ENCODE data around the gene CA11.
A peak's percentile ranks its signal among the peaks of the same experiment; 100 is the strongest.
"Not testable (repeated sequence)": the region's sequence is repeated elsewhere in the genome, so short reads cannot be mapped to it uniquely, and the experiment has no call there.

Gene CA11

GRCh38 chr19:48669903-48670668 is 24.1 kb upstream of the CA11 start:
- DNase-seq (ENCODE audit: low spot score), result no peak

- DNase-seq (ENCODE audit: low spot score), result no peak
Observed at GRCh38 chr19:48668761-48669160, 22.8 kb upstream of the CA11 start.

DNA sequence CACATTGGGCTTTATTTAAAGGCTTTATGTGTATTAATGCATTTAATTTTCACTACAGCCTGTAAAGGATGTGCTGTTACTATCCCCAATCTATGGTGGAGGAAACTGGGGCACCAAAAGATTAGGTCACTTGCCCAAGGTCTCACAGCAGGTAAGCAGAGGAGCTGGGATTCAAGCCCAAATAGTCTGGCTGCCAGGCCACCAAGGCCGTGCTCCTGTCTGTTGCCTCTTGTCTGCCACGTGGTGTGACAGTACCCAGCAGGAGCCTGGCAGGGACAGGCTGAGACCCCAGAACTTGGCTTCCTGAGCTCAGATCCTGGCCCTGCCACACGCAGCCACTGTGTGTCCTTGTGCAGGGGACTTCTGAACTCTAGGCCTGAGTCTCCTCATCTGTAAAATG is 22.3 kb upstream of the CA11 start:
- DNase-seq (ENCODE audit: low spot score), result no peak

GRCh38 chr19:48665786-48666185 is 19.8 kb upstream of the CA11 start:
- DNase-seq (ENCODE audit: low spot score), result no peak

DNA sequence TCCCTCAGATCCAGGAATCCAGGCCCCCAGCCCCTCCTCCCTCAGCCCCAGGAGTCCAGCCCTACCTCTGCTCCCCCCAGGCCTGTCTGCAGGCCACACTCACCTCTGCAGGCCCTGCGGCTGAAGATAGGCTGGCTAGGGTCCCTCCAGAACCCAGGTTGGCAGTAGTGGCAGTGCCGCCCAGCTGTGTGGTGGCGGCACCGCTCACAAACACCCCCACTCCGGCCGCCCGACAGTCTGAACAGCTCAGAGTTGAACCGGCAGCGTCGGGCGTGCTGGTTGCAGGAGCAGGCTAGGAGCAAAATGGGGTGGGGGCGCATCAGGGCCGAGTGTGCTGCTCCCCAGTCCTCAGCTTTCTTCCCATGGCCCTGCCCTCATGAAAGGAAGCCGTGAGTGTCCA is 18.5 kb upstream of the CA11 start:
- no peak for DNase-seq (ENCODE audit: low spot score)

GRCh38 chr19:48663667-48664066 is 17.7 kb upstream of the CA11 start:
- DNase-seq (ENCODE audit: low spot score), result no peak

DNA sequence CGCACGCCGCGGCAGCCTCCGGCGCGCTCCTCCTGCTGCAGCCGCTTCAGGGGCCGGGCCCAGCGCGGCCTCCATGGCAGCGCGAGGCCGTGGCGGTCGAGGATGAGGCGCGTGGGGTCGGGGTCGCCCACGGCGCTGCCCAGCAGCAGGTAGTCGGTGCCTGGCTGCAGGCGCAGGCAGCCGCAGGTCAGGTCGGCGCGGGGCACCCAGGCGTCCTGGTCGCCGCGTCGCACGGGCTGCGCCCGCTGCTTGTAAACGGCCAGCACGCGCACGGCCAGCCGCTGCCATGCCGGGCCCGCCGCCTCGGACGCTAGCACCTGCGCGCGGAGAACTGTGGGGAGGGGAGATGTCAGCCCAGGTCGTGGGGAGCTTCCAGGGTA is 15.7 kb upstream of the CA11 start:
- DNase-seq (ENCODE audit: low spot score), result no peak

DNA sequence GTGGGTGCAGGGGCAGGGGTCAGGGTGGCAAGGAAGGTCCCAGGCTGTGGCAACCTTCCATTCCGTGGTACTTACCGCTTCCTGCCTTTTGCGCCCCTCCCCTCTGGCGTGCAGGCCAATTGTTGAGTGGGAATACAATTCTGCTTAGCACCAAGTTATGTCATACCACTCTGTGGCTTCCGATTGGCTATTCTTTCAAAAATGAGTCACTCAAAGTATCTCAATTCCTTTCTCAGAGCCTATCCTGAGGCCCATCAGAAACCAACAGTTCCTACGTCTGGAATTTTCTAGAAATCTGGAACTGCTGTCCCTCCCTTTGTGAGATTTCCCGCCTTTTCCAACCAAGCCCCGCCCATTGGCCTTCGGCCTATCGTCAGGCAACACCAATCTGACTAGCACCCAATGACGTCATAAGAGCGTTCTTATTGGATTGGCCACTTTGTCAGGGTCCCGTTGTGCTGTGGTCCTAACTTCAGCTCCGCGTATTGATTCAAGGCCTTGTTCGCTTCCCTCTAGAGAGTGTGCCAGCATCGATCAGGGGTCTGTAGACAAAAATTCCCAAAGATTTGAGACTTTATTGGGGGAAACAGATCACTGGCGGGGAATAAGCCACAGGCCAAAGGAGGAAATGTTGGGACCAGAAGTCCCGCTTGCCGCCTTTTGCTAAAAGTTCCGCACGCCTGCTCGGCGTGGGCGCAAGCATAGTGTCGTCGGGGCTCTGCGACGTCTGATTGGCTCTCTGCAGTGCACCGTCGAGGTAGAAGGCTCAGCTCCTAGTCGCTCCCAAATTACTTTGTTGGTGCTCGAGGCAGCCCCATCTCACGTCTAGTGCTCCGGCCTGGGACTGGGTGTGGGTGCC is 15.1 kb upstream of the CA11 start:
- no peak for DNase-seq (ENCODE audit: low spot score)

GRCh38 chr19:48659768-48660167 is 13.8 kb upstream of the CA11 start:
- DNase-seq (ENCODE audit: low spot score), result no peak

GRCh38 chr19:48658483-48658882 is 12.5 kb upstream of the CA11 start:
- DNase-seq (ENCODE audit: low spot score), result no peak

DNA sequence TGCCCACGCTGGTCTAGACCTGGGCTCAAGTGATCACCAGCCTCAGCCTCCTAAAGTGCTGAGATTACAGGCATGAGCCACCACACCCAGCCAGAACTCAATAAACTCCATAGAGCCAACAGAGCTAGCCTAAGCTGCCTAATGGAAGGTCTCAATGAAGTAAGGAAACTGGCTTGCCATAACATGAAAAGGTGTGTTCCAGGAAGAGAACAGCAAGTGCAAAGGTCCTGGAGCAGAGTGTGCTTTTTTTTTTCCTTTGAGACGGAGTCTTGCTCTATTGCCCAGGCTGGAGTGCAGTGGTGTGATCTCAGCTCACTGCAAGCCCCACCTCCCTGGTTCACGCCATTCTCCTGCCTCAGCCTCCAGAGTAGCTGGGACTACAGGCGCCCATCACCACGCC is 11.8 kb upstream of the CA11 start:
- not testable (repeated sequence) for DNase-seq (ENCODE audit: low spot score)

DNA sequence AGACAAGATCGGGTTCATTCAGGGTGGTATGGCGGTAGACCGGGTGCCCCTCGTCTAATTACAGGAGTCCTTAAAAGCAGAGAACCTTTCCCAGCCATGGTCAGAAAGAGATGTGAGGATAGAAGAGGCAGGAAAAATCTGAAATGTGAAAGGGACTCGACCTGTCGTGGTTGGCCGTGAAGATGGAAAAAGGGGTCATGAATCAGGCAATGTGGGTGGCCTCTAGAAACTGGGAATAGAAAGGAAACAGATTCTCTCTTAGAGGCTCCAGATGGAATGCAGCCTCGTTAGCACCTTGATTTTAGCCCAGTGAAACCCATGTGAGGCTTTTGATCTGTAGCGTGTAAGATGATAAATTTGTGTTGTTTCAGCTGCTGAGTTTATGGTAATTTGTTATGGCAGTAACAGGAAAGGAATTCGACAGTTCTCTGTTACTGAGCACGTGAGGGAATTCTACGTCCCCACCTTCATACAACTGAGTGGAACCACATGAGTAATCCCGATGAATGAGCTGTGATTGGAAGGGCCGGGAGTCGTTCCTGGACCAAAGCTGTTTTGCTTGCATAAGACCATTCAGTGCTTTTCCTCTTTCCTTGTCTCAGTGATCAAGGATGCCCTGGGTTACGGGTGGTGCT is 11.0 kb upstream of the CA11 start:
- no peak for DNase-seq (ENCODE audit: low spot score)

- DNase-seq (ENCODE audit: low spot score), result no peak
Observed at GRCh38 chr19:48654299-48655059, 8.5 kb upstream of the CA11 start.

- no peak for DNase-seq (ENCODE audit: low spot score)
Observed at GRCh38 chr19:48651683-48652048, 5.7 kb upstream of the CA11 start.

- DNase-seq (ENCODE audit: low spot score), result no peak
Observed at GRCh38 chr19:48650974-48651682, 5.1 kb upstream of the CA11 start.

GRCh38 chr19:48648134-48648533 is 2.1 kb upstream of the CA11 start:
- no peak for DNase-seq (ENCODE audit: low spot score)

GRCh38 chr19:48646722-48647216 is 782 bp upstream of the CA11 start:
- DNase-seq (ENCODE audit: low spot score), result no peak

- no peak for DNase-seq (ENCODE audit: low spot score)
Observed at GRCh38 chr19:48645620-48646000, 377 bp downstream of the CA11 start.

GRCh38 chr19:48644839-48645619 is 958 bp downstream of the CA11 start:
- peak; percentile 80 for DNase-seq (ENCODE audit: low spot score)

GRCh38 chr19:48644355-48644754 is 1.6 kb downstream of the CA11 start:
- no peak for DNase-seq (ENCODE audit: low spot score)

- DNase-seq (ENCODE audit: low spot score), result no peak
Observed at GRCh38 chr19:48642862-48643261, 3.1 kb downstream of the CA11 start.

All from ecto neural progenitor cell (in vitro differentiated cells).